HepG2 (cell line): ENCODE measurements around the gene RNH1. TPM values are rescaled to one million over a fixed set of nuclear protein-coding genes. Genes with fewer than 3 reads are reported as not detected.

Experiments
- ATAC-seq: fragments of 200-7000 bp; cut with Tn5 transposase; 3 replicates; pipeline ENCODE4 v1.9.1; 2020; ENCODE audit warnings: mild to moderate bottlenecking, moderate library complexity
- BruUV-seq: library from RNA; stranded (reverse); fragments of 400-500 nt; replicated peaks from 2 replicates; lab custom pipeline; 2021; lab: Mats Ljungman, UMichigan
- CTCF ChIA-PET: fragments of 300-600 bp; formaldehyde crosslinking; extraction: SDS; loops from one replicate; lab custom pipeline; 2021; ENCODE audit warnings: low total read pairs, inconsistent platforms, low intra/inter-chr PET ratio; lab: Yijun Ruan, JAX
- POLR2A ChIA-PET: fragments of 350-600 bp; sonication (Branson Sonifier 250); formaldehyde crosslinking; loops from one replicate; lab custom pipeline; 2020; ENCODE audit warnings: antibody characterized with exemption, inconsistent platforms; lab: Yijun Ruan, JAX
- DNase-seq: peaks from one replicate; pipeline ENCODE4 v3.0.0-alpha.2; 2015; ENCODE audit warnings: low spot score
- FAIRE-seq: peaks from 3 replicates; lab custom pipeline; 2011; peaks lifted over from hg19 to GRCh38; lab: Jason Lieb, UNC
- H2AFZ ChIP-seq: one replicate; pipeline ENCODE4 v1.6.1; 2011; ENCODE audit warnings: low read length, inconsistent platforms
- H3K27ac ChIP-seq: fragments of 300-600 bp; 3 replicates; pipeline ENCODE4 v1.8.0; 2011; ENCODE audit warnings: mixed run types, mild to moderate bottlenecking, mixed read lengths, low read length, inconsistent platforms; ENCODE audit not compliant: insufficient read depth; ENCODE audit errors: extremely low read length
- H3K27me3 ChIP-seq, 2 experiments: fragments of 200-600 bp in 1 of 2; 2 replicates in 1 of 2; 3 replicates in 1 of 2; pipeline versions ENCODE4 v1.6.0 to v1.8.0; 2011; ENCODE audit warnings: low read length in 2 of 2, mild to moderate bottlenecking in 2 of 2, moderate library complexity in 2 of 2, inconsistent platforms in 1 of 2; ENCODE audit not compliant: insufficient read depth in 2 of 2, control insufficient read depth in 1 of 2
- H3K36me3 ChIP-seq, 2 experiments: fragments of 200-600 bp in 1 of 2; replicated peaks in 1 of 2; 2 replicates in 1 of 2; 3 replicates in 1 of 2; pipeline versions ENCODE4 v1.5.1 to v1.8.0; 2011; ENCODE audit warnings: low read length in 2 of 2, inconsistent platforms in 1 of 2; ENCODE audit not compliant: insufficient read depth in 2 of 2, control insufficient read depth in 1 of 2
- H3K4me1 ChIP-seq: 2 replicates; pipeline ENCODE4 v1.5.1; 2012; ENCODE audit warnings: low read length, inconsistent platforms; ENCODE audit not compliant: insufficient read depth
- H3K4me2 ChIP-seq: 2 replicates; pipeline ENCODE4 v1.6.0; 2011; ENCODE audit warnings: low read depth, low read length, inconsistent platforms
- H3K4me3 ChIP-seq, 3 experiments: fragments of 200-600 bp in 1 of 3; sonication (generic), shearing (Covaris generic) in 1 of 3; replicated peaks in 1 of 3; 2 replicates each; pipeline ENCODE4 v1.5.1; 2011 to 2016; ENCODE audit warnings: low read length in 3 of 3, inconsistent platforms in 2 of 3, low read depth in 2 of 3, mild to moderate bottlenecking in 2 of 3, control low read depth in 1 of 3, mixed read lengths in 1 of 3; ENCODE audit not compliant: insufficient read depth in 1 of 3
- H3K79me2 ChIP-seq: one replicate; pipeline ENCODE4 v1.6.1; 2011; ENCODE audit warnings: low read length, inconsistent platforms; ENCODE audit not compliant: insufficient read depth
- H3K9ac ChIP-seq: 2 replicates; pipeline ENCODE4 v1.6.0; 2011; ENCODE audit warnings: mild to moderate bottlenecking, low read depth, low read length, inconsistent platforms; ENCODE audit not compliant: insufficient read depth
- H3K9me3 ChIP-seq: 2 replicates; pipeline ENCODE4 v1.5.1; 2012; ENCODE audit warnings: mild to moderate bottlenecking, low read length
- H4K20me1 ChIP-seq: 2 replicates; pipeline ENCODE4 v1.6.0; 2011; ENCODE audit warnings: inconsistent platforms, mild to moderate bottlenecking, low read length, moderate library complexity; ENCODE audit not compliant: insufficient read depth
- CCAR2 ChIP-seq: fragments of 200-400 bp; formaldehyde crosslinking; optimal IDR thresholded peaks from 2 replicates; pipeline ENCODE3; 2018; ENCODE audit warnings: low read depth, mild to moderate bottlenecking, low read length, moderate library complexity
- CTCF ChIP-seq: sonication (generic); formaldehyde crosslinking; IDR thresholded peaks from 2 replicates; pipeline ENCODE4 v1.5.0; 2020; ENCODE audit warnings: mild to moderate bottlenecking, missing genetic modification reagents, moderate library complexity
- DMAP1 ChIP-seq: IDR thresholded peaks from 2 replicates; pipeline ENCODE4 v1.6.1; 2016
- DR1 ChIP-seq: sonication (generic); formaldehyde crosslinking; IDR thresholded peaks from 2 replicates; pipeline ENCODE4 v1.8.0; 2021; ENCODE audit warnings: mild to moderate bottlenecking, missing genetic modification reagents, inconsistent platforms
- GABPB1 ChIP-seq: IDR thresholded peaks from 2 replicates; pipeline ENCODE4 v1.6.1; 2016; ENCODE audit warnings: mild to moderate bottlenecking, missing genetic modification reagents, moderate library complexity, missing compliant biosample characterization
- GFI1 ChIP-seq: sonication (generic); formaldehyde crosslinking; IDR thresholded peaks from 2 replicates; pipeline ENCODE4 v1.5.0; 2020; ENCODE audit warnings: missing genetic modification reagents, mild to moderate bottlenecking, borderline replicate concordance
- HIVEP1 ChIP-seq: sonication (generic); formaldehyde crosslinking; IDR thresholded peaks from 2 replicates; pipeline ENCODE4 v1.4.0; 2020; ENCODE audit warnings: mild to moderate bottlenecking, missing genetic modification reagents
- NFATC3 ChIP-seq: sonication (generic); formaldehyde crosslinking; IDR thresholded peaks from 2 replicates; pipeline ENCODE4 v1.5.1; 2020; ENCODE audit warnings: mild to moderate bottlenecking, missing genetic modification reagents
- RCOR2 ChIP-seq: IDR thresholded peaks from 2 replicates; pipeline ENCODE4 v1.6.1; 2016; ENCODE audit warnings: missing biosample characterization, missing genetic modification reagents
- SALL1 ChIP-seq: sonication (generic); formaldehyde crosslinking; IDR thresholded peaks from 2 replicates; pipeline ENCODE4 v1.8.0; 2022; ENCODE audit warnings: mild to moderate bottlenecking, missing genetic modification reagents
- SKI ChIP-seq: fragments of 450-650 bp; IDR thresholded peaks from one replicate; pipeline ENCODE4 v1.6.1; 2018; ENCODE audit warnings: mild to moderate bottlenecking; ENCODE audit not compliant: partially characterized antibody
- STAG1 ChIP-seq: sonication (generic); formaldehyde crosslinking; IDR thresholded peaks from 2 replicates; pipeline ENCODE4 v1.4.0; 2020; ENCODE audit warnings: missing genetic modification reagents
- THAP11 ChIP-seq: IDR thresholded peaks from 2 replicates; pipeline ENCODE4 v1.6.1; 2016; ENCODE audit warnings: missing biosample characterization, missing genetic modification reagents
- ZBTB38 ChIP-seq: sonication (generic); formaldehyde crosslinking; IDR thresholded peaks from 2 replicates; pipeline ENCODE4 v1.5.1; 2020; ENCODE audit warnings: mild to moderate bottlenecking, missing genetic modification reagents
- ZNF234 ChIP-seq: sonication (generic); formaldehyde crosslinking; conservative IDR thresholded peaks from 2 replicates; pipeline ENCODE4 v1.5.1; 2020; ENCODE audit warnings: mild to moderate bottlenecking, missing genetic modification reagents
- ZNF264 ChIP-seq: sonication (generic); formaldehyde crosslinking; IDR thresholded peaks from 2 replicates; pipeline ENCODE4 v1.4.0; 2020; ENCODE audit warnings: missing genetic modification reagents
- ZNF350 ChIP-seq: sonication (generic); formaldehyde crosslinking; IDR thresholded peaks from 2 replicates; pipeline ENCODE4 v1.4.0; 2020; ENCODE audit warnings: mild to moderate bottlenecking, low read depth, missing genetic modification reagents, borderline replicate concordance
- ZNF574 ChIP-seq: sonication (generic); formaldehyde crosslinking; IDR thresholded peaks from 2 replicates; pipeline ENCODE4 v1.4.0; 2020; ENCODE audit warnings: missing genetic modification reagents
- ZNF674 ChIP-seq: sonication (generic); formaldehyde crosslinking; IDR thresholded peaks from 2 replicates; pipeline ENCODE4 v1.5.0; 2020; ENCODE audit warnings: low read depth, mild to moderate bottlenecking, missing genetic modification reagents
- ZNF777 ChIP-seq: sonication (generic); formaldehyde crosslinking; IDR thresholded peaks from 2 replicates; pipeline ENCODE4 v1.4.0; 2020; ENCODE audit warnings: missing genetic modification reagents
- ZSCAN22 ChIP-seq: sonication (generic); formaldehyde crosslinking; IDR thresholded peaks from 2 replicates; pipeline ENCODE4 v1.4.0; 2020; ENCODE audit warnings: mild to moderate bottlenecking, missing genetic modification reagents
- WGBS: methylation state at CpG from one replicate; pipeline ENCODE4 v1.1.6; 2017; ENCODE audit warnings: low lambda C conversion rate; 5-methylcytosine and 5-hydroxymethylcytosine counted together
- in situ Hi-C: cut with HindIII; loops from 2 replicates; pipeline ENCODE4 v1.10.0; 2017; ENCODE audit warnings: low pct_unique_long_range_greater_than_20kb; ENCODE audit not compliant: extremely low pct_ligation_motif_present
- intact Hi-C: fragments of 100-400 bp; cut with micrococcal nuclease; formaldehyde crosslinking; loops from one replicate; pipeline ENCODE4 v1.10.0; 2022; ENCODE audit not compliant: unreplicated experiment
- polyA plus RNA-seq, 8 experiments: library from polyadenylated mRNA; depleted of rRNA in 3 of 8; stranded (reverse) in 7 of 8; unstranded in 1 of 8; fragments of >200 nt; fragmentation: Illumina TruSeq in 4 of 8; extraction: Trizol in 4 of 8; gene quantifications; 2 replicates each; pipeline versions ENCODE4 v1.2.1 to v1.2.3, GENCODE V29; 2011 to 2016; ENCODE audit warnings: low read depth in 4 of 8, missing spikeins in 1 of 8, mixed read lengths in 1 of 8; ENCODE audit not compliant: insufficient read depth in 1 of 8
- total RNA-seq, 5 experiments: library from RNA; depleted of rRNA; stranded (reverse); fragments of >200 nt; fragmentation: Illumina TruSeq; extraction: Trizol; gene quantifications; 2 replicates each; pipeline ENCODE4 v1.2.3, GENCODE V29; 2016; ENCODE audit warnings: low read depth in 1 of 5

Gene RNH1
- total and polyA plus RNA-seq, 2 of the 13 experiments (the other 11 are each of a cell fraction or from before 2014, with no cell fraction given): 36.0 to 74.1 TPM

- DNase-seq (peak; percentile 28), ATAC-seq (peak; percentile 77), FAIRE-seq (peak; percentile 23)
- H3K27ac ChIP-seq: no peak overlapping the region
- no peak overlapping the region for H2AFZ ChIP-seq
- no peaks in the 10 kb centered on the region for H3K36me3 ChIP-seq
- in situ Hi-C loops (no loop called here), intact Hi-C loops (no loop called here)
- no peak overlapping the region; a peak in 1 of 6 replicates for H3K4me3 ChIP-seq
- H3K27me3 ChIP-seq: 0 out of 5 replicates have a peak, but pooled peaks cover 0 to under 1% of the 10 kb centered on the region in 2 experiments
- H3K4me1 ChIP-seq: peaks cover 40% of the 10 kb centered on the region
- H3K9ac ChIP-seq: no peak overlapping the region
- H3K79me2 ChIP-seq: no peaks in the 10 kb centered on the region
- H4K20me1 ChIP-seq: no peaks in the 10 kb centered on the region
- ChIA-PET POLR2A (interaction anchor here (1.9 kb wide), 1 partner anchor 14 kb away, joined by 5 read pairs; the partner anchor contains the start of gene RNH1), CTCF (no interaction called here)
- H3K9me3 ChIP-seq: no peaks in the 10 kb centered on the region
- peak overlapping the region; percentile 58 for H3K4me2 ChIP-seq
- 67% methylated on average over 36 of the region's 39 CpGs for WGBS
- BruUV-seq: no TSS peak
- peak; percentile 60; the same call in 1 of the 2 replicates for TF ChIP-seq ZBTB38
- no peak for TF ChIP-seq HIVEP1 (CRISPR knock-in tag)
- TF ChIP-seq ZNF350 (CRISPR knock-in tag): peak; percentile 29; the same call in 1 of the 2 replicates
- TF ChIP-seq CTCF: peak; percentile 83
- 0 out of 2 replicates have a peak, but pooled peaks have one; percentile 32 for TF ChIP-seq DMAP1
- peak; percentile 32; the same call in 1 of the 2 replicates for TF ChIP-seq SALL1 (CRISPR knock-in tag)
- TF ChIP-seq ZNF674: no peak
- no peak for TF ChIP-seq ZSCAN22 (CRISPR knock-in tag)
- TF ChIP-seq GABPB1 (CRISPR knock-in tag): 0 out of 2 replicates have a peak, but pooled peaks have one; percentile 22
- peak; percentile 17; the same call in 1 of the 2 replicates for TF ChIP-seq THAP11 (CRISPR knock-in tag)
- no peak for TF ChIP-seq NFATC3
- no peak for TF ChIP-seq CCAR2
- TF ChIP-seq ZNF234 (CRISPR knock-in tag): no peak
- no peak for TF ChIP-seq ZNF777 (CRISPR knock-in tag)
- peak; percentile 41 for TF ChIP-seq STAG1
- 0 out of 2 replicates have a peak, but pooled peaks have one; percentile 20 for TF ChIP-seq DR1 (CRISPR knock-in tag)
- TF ChIP-seq RCOR2 (CRISPR knock-in tag): 0 out of 2 replicates have a peak, but pooled peaks have one; percentile 26
- TF ChIP-seq GFI1 (CRISPR knock-in tag): no peak
- TF ChIP-seq SKI: peak; percentile 65
- TF ChIP-seq ZNF264 (CRISPR knock-in tag): no peak
- peak; percentile 39; the same call in 1 of the 2 replicates for TF ChIP-seq ZNF574 (CRISPR knock-in tag)
Measured at GRCh38 chr11:520428-521176, 13.6 kb upstream of the RNH1 start.
